H9 (cell line): Measurements from ENCODE around the gene CDKL1. TPM values are rescaled to one million over a fixed set of nuclear protein-coding genes. Genes with fewer than 3 reads are reported as not detected.

Experiments
- DNase-seq: peaks from one replicate; pipeline ENCODE4 v3.0.0-alpha.2; 2017
- H2AFZ ChIP-seq: one replicate; pipeline ENCODE4 v1.6.1; 2013; ENCODE audit warnings: mild to moderate bottlenecking, low read length, control low read depth, moderate library complexity
- H2AK5ac ChIP-seq: 2 replicates; pipeline ENCODE4 v1.6.1; 2013; ENCODE audit warnings: low read length, control low read depth, mixed read lengths; ENCODE audit not compliant: insufficient read length
- H2BK120ac ChIP-seq: one replicate; pipeline ENCODE4 v1.6.1; 2013; ENCODE audit warnings: low read depth, mild to moderate bottlenecking, low read length, control low read depth, inconsistent platforms; ENCODE audit not compliant: poor library complexity, severe bottlenecking
- H2BK12ac ChIP-seq: 2 replicates; pipeline ENCODE4 v1.6.1; 2013; ENCODE audit warnings: low read length, control low read depth, mixed read lengths, low read depth; ENCODE audit not compliant: insufficient read length
- H2BK15ac ChIP-seq: 2 replicates; pipeline ENCODE4 v1.6.1; 2013; ENCODE audit warnings: low read depth, low read length, control low read depth
- H2BK20ac ChIP-seq: one replicate; pipeline ENCODE4 v1.6.1; 2013; ENCODE audit warnings: low read depth, mild to moderate bottlenecking, low read length, control low read depth, inconsistent platforms; ENCODE audit not compliant: poor library complexity, severe bottlenecking
- H2BK5ac ChIP-seq: 2 replicates; pipeline ENCODE4 v1.6.1; 2013; ENCODE audit warnings: low read length, control low read depth, mixed read lengths; ENCODE audit not compliant: insufficient read length
- H3K14ac ChIP-seq: 2 replicates; pipeline ENCODE4 v1.6.1; 2013; ENCODE audit warnings: low read length, control low read depth; ENCODE audit not compliant: insufficient read depth
- H3K18ac ChIP-seq: 2 replicates; pipeline ENCODE4 v1.6.1; 2013; ENCODE audit warnings: low read depth, mild to moderate bottlenecking, mixed read lengths, low read length, control low read depth; ENCODE audit not compliant: insufficient read length
- H3K23ac ChIP-seq: 2 replicates; pipeline ENCODE4 v1.6.1; 2013; ENCODE audit warnings: low read length, control low read depth, mixed read lengths, low read depth; ENCODE audit not compliant: insufficient read length
- H3K23me2 ChIP-seq: 2 replicates; pipeline ENCODE4 v1.6.1; 2013; ENCODE audit warnings: low read depth, mild to moderate bottlenecking, mixed read lengths, low read length, control low read depth; ENCODE audit not compliant: insufficient read length, poor library complexity, severe bottlenecking
- H3K27ac ChIP-seq: 2 replicates; pipeline ENCODE4 v1.5.1; 2013; ENCODE audit warnings: low read length, control low read depth, mixed read lengths, low read depth; ENCODE audit not compliant: insufficient read length
- H3K27me3 ChIP-seq: 2 replicates; pipeline ENCODE4 v1.6.1; 2013; ENCODE audit warnings: low read length, control low read depth, inconsistent platforms; ENCODE audit not compliant: insufficient read depth
- H3K4ac ChIP-seq: 2 replicates; pipeline ENCODE4 v1.6.1; 2013; ENCODE audit warnings: low read depth, mild to moderate bottlenecking, control low read depth, inconsistent platforms, low read length, moderate library complexity
- H3K4me1 ChIP-seq: 2 replicates; pipeline ENCODE4 v1.6.1; 2013; ENCODE audit warnings: low read length, control low read depth, inconsistent platforms; ENCODE audit not compliant: insufficient read depth
- H3K4me2 ChIP-seq: 2 replicates; pipeline ENCODE4 v1.6.1; 2013; ENCODE audit warnings: low read length, control low read depth, mixed read lengths; ENCODE audit not compliant: insufficient read length, insufficient read depth
- H3K56ac ChIP-seq: 2 replicates; pipeline ENCODE4 v1.6.1; 2013; ENCODE audit warnings: low read depth, mild to moderate bottlenecking, mixed read lengths, low read length, control low read depth; ENCODE audit not compliant: insufficient read length
- H3K79me1 ChIP-seq: 2 replicates; pipeline ENCODE4 v1.6.1; 2013; ENCODE audit warnings: low read depth, mild to moderate bottlenecking, moderate library complexity, low read length, control low read depth, inconsistent platforms; ENCODE audit not compliant: insufficient read depth, poor library complexity, severe bottlenecking
- H3K79me2 ChIP-seq: 2 replicates; pipeline ENCODE4 v1.6.1; 2013; ENCODE audit warnings: low read length, control low read depth, inconsistent platforms; ENCODE audit not compliant: insufficient read depth
- H3K9ac ChIP-seq: 2 replicates; pipeline ENCODE4 v1.6.1; 2013; ENCODE audit warnings: low read length, control low read depth, mixed read lengths; ENCODE audit not compliant: insufficient read length; ENCODE audit errors: extremely low read depth
- H3K9me3 ChIP-seq: one replicate; pipeline ENCODE4 v1.6.1; 2013; ENCODE audit warnings: low read depth, low read length, inconsistent platforms; ENCODE audit not compliant: control insufficient read depth
- H3T11ph ChIP-seq: one replicate; pipeline ENCODE4 v1.6.1; 2013; ENCODE audit warnings: mild to moderate bottlenecking, low read length, control low read depth, inconsistent platforms
- H4K20me1 ChIP-seq: one replicate; pipeline ENCODE4 v1.6.1; 2013; ENCODE audit not compliant: control insufficient read depth, insufficient read length, insufficient read depth
- H4K5ac ChIP-seq: 2 replicates; pipeline ENCODE4 v1.6.1; 2013; ENCODE audit warnings: low read depth, mild to moderate bottlenecking, mixed read lengths, low read length, control low read depth; ENCODE audit not compliant: insufficient read length
- H4K8ac ChIP-seq: replicated peaks from 2 replicates; pipeline ENCODE4 v1.6.1; 2013; ENCODE audit warnings: low read length, control low read depth, mixed read lengths, low read depth; ENCODE audit not compliant: insufficient read length
- H4K91ac ChIP-seq: 2 replicates; pipeline ENCODE4 v1.6.1; 2013; ENCODE audit warnings: low read depth, mild to moderate bottlenecking, moderate library complexity, mixed read lengths, low read length, control low read depth; ENCODE audit not compliant: insufficient read length
- H3K27ac Mint-ChIP-seq, 3 experiments: 2 replicates in 2 of 3; 3 replicates in 1 of 3; pipeline ENCODE4 v1.8.0; 2020 to 2021; ENCODE audit warnings: mixed read lengths in 3 of 3, mild to moderate bottlenecking in 1 of 3, moderate library complexity in 1 of 3
- H3K27me3 Mint-ChIP-seq: 2 replicates; pipeline ENCODE4 v1.8.0; 2021; ENCODE audit warnings: low read depth, mild to moderate bottlenecking, moderate library complexity, mixed read lengths
- H3K36me3 Mint-ChIP-seq, 3 experiments: 2 replicates in 2 of 3; 3 replicates in 1 of 3; pipeline ENCODE4 v1.8.0; 2020 to 2021; ENCODE audit warnings: low read depth in 3 of 3, mixed read lengths in 3 of 3; ENCODE audit not compliant: insufficient read depth in 1 of 3
- H3K4me1 Mint-ChIP-seq, 2 experiments: 2 replicates each; pipeline ENCODE4 v1.8.0; 2020; ENCODE audit warnings: mixed read lengths in 2 of 2
- H3K4me3 Mint-ChIP-seq, 2 experiments: 2 replicates in 1 of 2; 3 replicates in 1 of 2; pipeline ENCODE4 v1.8.0; 2020 to 2021; ENCODE audit warnings: mild to moderate bottlenecking in 2 of 2, mixed read lengths in 2 of 2, moderate library complexity in 1 of 2
- H3K9me3 Mint-ChIP-seq, 2 experiments: 2 replicates in 1 of 2; 3 replicates in 1 of 2; pipeline ENCODE4 v1.8.0; 2020; ENCODE audit warnings: mild to moderate bottlenecking in 2 of 2, mixed read lengths in 2 of 2, moderate library complexity in 1 of 2
- total RNA-seq: library from RNA; stranded (reverse); gene quantifications from 2 replicates; pipeline ENCODE4 v1.2.1, GENCODE V29; 2021
- TF ChIP-seq, protein P1 (sequence below): fragments of 200-600 bp; sonication (generic); conservative IDR thresholded peaks from 3 replicates; pipeline ENCODE4 v1.8.0; 2021; ENCODE audit warnings: antibody characterized with exemption, mild to moderate bottlenecking

The CDKL1 gene
- total RNA-seq, 1 experiment from 2014 or later, result 0.72 TPM

DNA sequence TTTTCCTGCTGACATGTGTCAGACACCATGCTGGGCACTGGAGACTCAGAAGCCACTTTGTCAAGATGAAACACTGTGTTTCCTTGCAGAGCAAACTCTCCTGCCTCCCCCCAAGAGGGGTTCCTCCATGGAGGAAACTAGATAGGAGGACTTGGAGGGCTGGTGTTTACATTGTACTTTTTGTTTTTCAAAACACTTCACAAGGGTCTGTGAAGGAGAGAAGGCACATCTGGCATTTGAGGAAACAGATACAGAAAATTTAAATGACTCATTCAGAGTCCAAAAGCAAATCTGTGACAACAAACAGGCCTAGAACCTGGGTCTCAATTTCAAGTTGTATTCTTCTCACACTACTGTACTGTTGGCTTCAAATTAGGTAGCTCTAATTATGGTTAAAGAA lies 6.7 kb upstream of the CDKL1 start:
- no peak overlapping the region for H3K14ac ChIP-seq
- H2BK5ac ChIP-seq, result no peak overlapping the region
- Mint-ChIP-seq H3K4me3 (no peak overlapping the region), H3K9me3 (peaks cover 5 to 9% of the 10 kb centered on the region in 2 experiments; a peak in 3 of 5 replicates), H3K27me3 (peaks cover 8% of the 10 kb centered on the region; the same call in 1 of the 2 replicates), H3K27ac (no peak overlapping the region), H3K4me1 (peaks cover 12 to 23% of the 10 kb centered on the region in 2 experiments), H3K36me3 (peaks cover 0 to 6% (median 0%) of the 10 kb centered on the region in 3 experiments; a peak in 1 of 7 replicates)
- H3K27me3 ChIP-seq, result no peaks in the 10 kb centered on the region
- H2AK5ac ChIP-seq, result no peak overlapping the region
- no peak overlapping the region for H3K56ac ChIP-seq
- H3K79me1 ChIP-seq, result no peaks in the 10 kb centered on the region
- H3T11ph ChIP-seq, result no peak overlapping the region
- no peak overlapping the region for H3K9ac ChIP-seq
- H3K18ac ChIP-seq, result no peak overlapping the region
- 0 out of 2 replicates have a peak, but pooled peaks cover 2% of the 10 kb centered on the region for H3K4me1 ChIP-seq
- H2BK120ac ChIP-seq, result no peak overlapping the region
- H3K23me2 ChIP-seq, result no peaks in the 10 kb centered on the region
- H4K91ac ChIP-seq, result no peak overlapping the region
- no peak overlapping the region for H3K4me2 ChIP-seq
- no peaks in the 10 kb centered on the region for H4K20me1 ChIP-seq
- H4K8ac ChIP-seq, result no peak overlapping the region
- no peak overlapping the region for H3K4ac ChIP-seq
- no peak overlapping the region for H3K27ac ChIP-seq
- H3K9me3 ChIP-seq, result no peaks in the 10 kb centered on the region
- H2BK15ac ChIP-seq, result no peak overlapping the region
- H2BK12ac ChIP-seq, result no peak overlapping the region
- H2AFZ ChIP-seq, result no peak overlapping the region
- H4K5ac ChIP-seq, result no peak overlapping the region
- H3K23ac ChIP-seq, result no peak overlapping the region
- DNase-seq, result no peak
- H3K79me2 ChIP-seq, result no peaks in the 10 kb centered on the region
- TF ChIP-seq, protein P1, sequence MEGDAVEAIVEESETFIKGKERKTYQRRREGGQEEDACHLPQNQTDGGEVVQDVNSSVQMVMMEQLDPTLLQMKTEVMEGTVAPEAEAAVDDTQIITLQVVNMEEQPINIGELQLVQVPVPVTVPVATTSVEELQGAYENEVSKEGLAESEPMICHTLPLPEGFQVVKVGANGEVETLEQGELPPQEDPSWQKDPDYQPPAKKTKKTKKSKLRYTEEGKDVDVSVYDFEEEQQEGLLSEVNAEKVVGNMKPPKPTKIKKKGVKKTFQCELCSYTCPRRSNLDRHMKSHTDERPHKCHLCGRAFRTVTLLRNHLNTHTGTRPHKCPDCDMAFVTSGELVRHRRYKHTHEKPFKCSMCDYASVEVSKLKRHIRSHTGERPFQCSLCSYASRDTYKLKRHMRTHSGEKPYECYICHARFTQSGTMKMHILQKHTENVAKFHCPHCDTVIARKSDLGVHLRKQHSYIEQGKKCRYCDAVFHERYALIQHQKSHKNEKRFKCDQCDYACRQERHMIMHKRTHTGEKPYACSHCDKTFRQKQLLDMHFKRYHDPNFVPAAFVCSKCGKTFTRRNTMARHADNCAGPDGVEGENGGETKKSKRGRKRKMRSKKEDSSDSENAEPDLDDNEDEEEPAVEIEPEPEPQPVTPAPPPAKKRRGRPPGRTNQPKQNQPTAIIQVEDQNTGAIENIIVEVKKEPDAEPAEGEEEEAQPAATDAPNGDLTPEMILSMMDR, result no peak
- no peak overlapping the region for H2BK20ac ChIP-seq
